Measurements from ENCODE around the gene ARHGEF12. TPM values are rescaled to one million over a fixed set of nuclear protein-coding genes. Genes with fewer than 3 reads are reported as not detected.

Gene ARHGEF12
- total RNA-seq, 1 donor from 2014 or later = 95.5 TPM

GRCh38 chr11:120340529-120340928 is 4.3 kb downstream of the ARHGEF12 start:
- DNase-seq (ENCODE audit: low read depth, low spot score) = no peak

- no peak for DNase-seq (ENCODE audit: low read depth, low spot score)
Measured at GRCh38 chr11:120342226-120342625, 6.0 kb downstream of the ARHGEF12 start.

- DNase-seq (ENCODE audit: low read depth, low spot score) = no peak
Measured at GRCh38 chr11:120342678-120343077, 6.5 kb downstream of the ARHGEF12 start.

- DNase-seq (ENCODE audit: low read depth, low spot score) = no peak
Measured at GRCh38 chr11:120343429-120343828, 7.2 kb downstream of the ARHGEF12 start.

GRCh38 chr11:120344302-120345004 is 8.2 kb downstream of the ARHGEF12 start:
- no peak for DNase-seq (ENCODE audit: low read depth, low spot score)

- DNase-seq (ENCODE audit: low read depth, low spot score) = no peak
Measured at GRCh38 chr11:120346233-120346632, 10.0 kb downstream of the ARHGEF12 start.

GRCh38 chr11:120350637-120351036 is 14.4 kb downstream of the ARHGEF12 start:
- DNase-seq (ENCODE audit: low read depth, low spot score) = no peak

- DNase-seq (ENCODE audit: low read depth, low spot score) = no peak
Measured at GRCh38 chr11:120352405-120352804, 16.2 kb downstream of the ARHGEF12 start.

GRCh38 chr11:120354068-120354467 is 17.9 kb downstream of the ARHGEF12 start:
- no peak for DNase-seq (ENCODE audit: low read depth, low spot score)

GRCh38 chr11:120354779-120355178 is 18.6 kb downstream of the ARHGEF12 start:
- no peak for DNase-seq (ENCODE audit: low read depth, low spot score)

- no peak for DNase-seq (ENCODE audit: low read depth, low spot score)
Measured at GRCh38 chr11:120357620-120358019, 21.4 kb downstream of the ARHGEF12 start.

- no peak for DNase-seq (ENCODE audit: low read depth, low spot score)
Measured at GRCh38 chr11:120358729-120359128, 22.5 kb downstream of the ARHGEF12 start.

- no peak for DNase-seq (ENCODE audit: low read depth, low spot score)
Measured at GRCh38 chr11:120363436-120363835, 27.2 kb downstream of the ARHGEF12 start.

- DNase-seq (ENCODE audit: low read depth, low spot score) = no peak
Measured at GRCh38 chr11:120365512-120365911, 29.3 kb downstream of the ARHGEF12 start.

- DNase-seq (ENCODE audit: low read depth, low spot score) = no peak
Measured at GRCh38 chr11:120372296-120372695, 36.1 kb downstream of the ARHGEF12 start.

GRCh38 chr11:120375076-120375475 is 38.9 kb downstream of the ARHGEF12 start:
- no peak for DNase-seq (ENCODE audit: low read depth, low spot score)

- no peak for DNase-seq (ENCODE audit: low read depth, low spot score)
Measured at GRCh38 chr11:120376547-120377182, 40.5 kb downstream of the ARHGEF12 start.

- DNase-seq (ENCODE audit: low read depth, low spot score) = no peak
Measured at GRCh38 chr11:120378474-120378873, 42.3 kb downstream of the ARHGEF12 start.

- DNase-seq (ENCODE audit: low read depth, low spot score) = no peak
Measured at GRCh38 chr11:120381401-120381800, 45.2 kb downstream of the ARHGEF12 start.

- no peak for DNase-seq (ENCODE audit: low read depth, low spot score)
Measured at GRCh38 chr11:120383518-120384155, 47.4 kb downstream of the ARHGEF12 start.

- no peak for DNase-seq (ENCODE audit: low read depth, low spot score)
Measured at GRCh38 chr11:120384476-120384875, 48.3 kb downstream of the ARHGEF12 start.

GRCh38 chr11:120385110-120385509 is 48.9 kb downstream of the ARHGEF12 start:
- DNase-seq (ENCODE audit: low read depth, low spot score) = no peak

GRCh38 chr11:120385655-120386054 is 49.4 kb downstream of the ARHGEF12 start:
- DNase-seq (ENCODE audit: low read depth, low spot score) = no peak

Data from pulmonary artery endothelial cell (primary cell).